Caco-2 (cell line): Measurements from ENCODE around the gene NEDD4. TPM values are rescaled to one million over a fixed set of nuclear protein-coding genes. Genes with fewer than 3 reads are reported as not detected.

Experiments
- BruUV-seq: library from RNA; stranded (reverse); fragments of 400-500 nt; replicated peaks from 2 replicates; lab custom pipeline; 2021; lab: Mats Ljungman, UMichigan
- CTCF ChIA-PET: fragments of 300-600 bp; sonication (Branson Sonifier 250); formaldehyde crosslinking; loops from one replicate; lab custom pipeline; 2022; ENCODE audit warnings: antibody characterized with exemption; lab: Charles Lee
- POLR2A ChIA-PET: fragments of 300-600 bp; sonication (Branson Sonifier 250); formaldehyde crosslinking; loops from one replicate; lab custom pipeline; 2022; ENCODE audit warnings: antibody characterized with exemption; lab: Charles Lee
- DNase-seq, 2 experiments: peaks; one replicate each; pipeline versions ENCODE4 v3.0.0 to v3.0.0-alpha.2; 2020 to 2022
- H3K27me3 ChIP-seq: replicated peaks from 2 replicates; pipeline ENCODE4 v1.6.0; 2011; ENCODE audit warnings: low read length; ENCODE audit not compliant: control insufficient read depth, insufficient read depth
- H3K36me3 ChIP-seq: 2 replicates; pipeline ENCODE4 v1.5.1; 2011; ENCODE audit warnings: low read length; ENCODE audit not compliant: control insufficient read depth, insufficient read depth
- H3K4me1 ChIP-seq: fragments of 250-450 bp; sonication (Bioruptor Pico); 2 replicates; pipeline ENCODE4 v1.5.1; 2020; ENCODE audit warnings: mild to moderate bottlenecking
- H3K4me3 ChIP-seq: 2 replicates; pipeline ENCODE4 v1.5.1; 2011; ENCODE audit warnings: low read depth, mild to moderate bottlenecking, control low read depth, low read length
- H3K9me3 ChIP-seq: fragments of 250-450 bp; sonication (Bioruptor Pico); 2 replicates; pipeline ENCODE4 v1.5.1; 2020; ENCODE audit warnings: mild to moderate bottlenecking, moderate library complexity
- H3K27ac Mint-ChIP-seq: one replicate; pipeline ENCODE4 v1.8.0; 2022; ENCODE audit warnings: mixed read lengths; ENCODE audit not compliant: unreplicated experiment
- H3K27me3 Mint-ChIP-seq: one replicate; pipeline ENCODE4 v1.8.0; 2022; ENCODE audit warnings: mixed read lengths; ENCODE audit not compliant: insufficient read depth, unreplicated experiment
- H3K36me3 Mint-ChIP-seq: one replicate; pipeline ENCODE4 v1.8.0; 2022; ENCODE audit warnings: mild to moderate bottlenecking, mixed read lengths; ENCODE audit not compliant: insufficient read depth, unreplicated experiment
- H3K4me1 Mint-ChIP-seq: one replicate; pipeline ENCODE4 v1.8.0; 2022; ENCODE audit warnings: low read depth, mixed read lengths; ENCODE audit not compliant: unreplicated experiment
- H3K4me3 Mint-ChIP-seq: one replicate; pipeline ENCODE4 v1.8.0; 2022; ENCODE audit warnings: mild to moderate bottlenecking, moderate library complexity, mixed read lengths; ENCODE audit not compliant: unreplicated experiment
- H3K9me3 Mint-ChIP-seq: one replicate; pipeline ENCODE4 v1.8.0; 2022; ENCODE audit warnings: mixed read lengths; ENCODE audit not compliant: unreplicated experiment
- CTCF ChIP-seq, 2 experiments: fragments of 200-600 bp in 1 of 2; IDR thresholded peaks; 1 replicate in 1 of 2; 2 replicates in 1 of 2; pipeline versions ENCODE4 v1.5.1 to v1.8.0; 2011 to 2022; ENCODE audit warnings: antibody characterized with exemption in 1 of 2, control low read depth in 1 of 2, inconsistent platforms in 1 of 2, low read depth in 1 of 2, low read length in 1 of 2, mild to moderate bottlenecking in 1 of 2, moderate library complexity in 1 of 2; ENCODE audit not compliant: insufficient read depth in 1 of 2, severe bottlenecking in 1 of 2, unreplicated experiment in 1 of 2
- intact Hi-C: fragments of 100-400 bp; cut with micrococcal nuclease; formaldehyde crosslinking; loops from one replicate; pipeline ENCODE4 v1.10.0; 2022; ENCODE audit not compliant: unreplicated experiment
- total RNA-seq: library from RNA; stranded (reverse); gene quantifications from 2 replicates; pipeline ENCODE4 v1.2.3, GENCODE V29; 2022

NEDD4 gene
- total RNA-seq, 1 experiment from 2014 or later, result 33.9 TPM

- POLR2A ChIA-PET, result interaction anchor here (1.1 kb wide), 2 partner anchors 10 to 49 kb away, joined by 5 to 8 read pairs; partner anchors contain the start of gene NEDD4
These were observed 48.6 kb upstream of the NEDD4 start for GRCh38 chr15:56042031-56042430.

GRCh38 chr15:56040081-56041035, 46.9 kb upstream of the NEDD4 start:
- TF ChIP-seq CTCF (IDR thresholded peaks at IDR 0.05; ENCODE audit: insufficient read depth in 1 of 2, low read depth in 1 of 2, low read length in 1 of 2, severe bottlenecking in 1 of 2, unreplicated experiment in 1 of 2), result no peak
- peak; percentile 85 to 88 for DNase-seq
- H3K27ac Mint-ChIP-seq, result peak overlapping the region; percentile 91
- no peaks in the 10 kb centered on the region for H3K27me3 Mint-ChIP-seq
- H3K9me3 Mint-ChIP-seq, result peaks cover 18% of the 10 kb centered on the region
- peak overlapping the region; percentile 33 for H3K4me3 Mint-ChIP-seq
- Histone ChIP-seq H3K4me1 (peaks cover 90% of the 10 kb centered on the region), H3K36me3 (no peaks in the 10 kb centered on the region), H3K4me3 (no peak overlapping the region), H3K27me3 (no peaks in the 10 kb centered on the region), H3K9me3 (0 out of 2 replicates have a peak, but pooled peaks cover 3% of the 10 kb centered on the region)
- H3K4me1 Mint-ChIP-seq, result peaks cover 63% of the 10 kb centered on the region
- ChIA-PET POLR2A (interaction anchor here (1.0 kb wide), 1 partner anchor 46 kb away, joined by 3 read pairs; the partner anchor contains the start of gene NEDD4), CTCF (interaction anchor here (1.2 kb wide), 1 partner anchor 13 kb away, joined by 4 read pairs; no protein-coding TSS in a partner anchor)
- intact Hi-C loops, result loop anchor here (2.0 to 5.0 kb wide), 2 partner anchors 207 to 304 kb away; no protein-coding TSS in a partner anchor
- TSS peak; percentile 41 for BruUV-seq
- H3K36me3 Mint-ChIP-seq, result peaks cover 16% of the 10 kb centered on the region

More at GRCh38 chr15:56042031-56042430, 48.6 kb upstream of the NEDD4 start:
- BruUV-seq, result no TSS peak
- DNase-seq, result peak; percentile 71 to 75
- H3K4me1 Mint-ChIP-seq, result peaks cover 54% of the 10 kb centered on the region
- Histone ChIP-seq H3K4me3 (no peak overlapping the region), H3K36me3 (no peaks in the 10 kb centered on the region), H3K27me3 (no peaks in the 10 kb centered on the region), H3K4me1 (peaks cover 79% of the 10 kb centered on the region), H3K9me3 (0 out of 2 replicates have a peak, but pooled peaks cover 3% of the 10 kb centered on the region)
- H3K9me3 Mint-ChIP-seq, result peaks cover 22% of the 10 kb centered on the region
- no peak for TF ChIP-seq CTCF (IDR thresholded peaks at IDR 0.05; ENCODE audit: insufficient read depth in 1 of 2, low read depth in 1 of 2, low read length in 1 of 2, severe bottlenecking in 1 of 2, unreplicated experiment in 1 of 2)
- CTCF ChIA-PET, result interaction anchor here (0.9 to 1.6 kb wide), 4 partner anchors 48 to 202 kb away, joined by 3 to 9 read pairs (median 5); partner anchors contain the start of gene NEDD4
- H3K27me3 Mint-ChIP-seq, result no peaks in the 10 kb centered on the region
- H3K4me3 Mint-ChIP-seq, result peak overlapping the region; percentile 47
- H3K36me3 Mint-ChIP-seq, result peaks cover 16% of the 10 kb centered on the region
- H3K27ac Mint-ChIP-seq, result peak overlapping the region; percentile 88
- intact Hi-C loops, result loop anchor here (1.0 to 5.0 kb wide), 4 partner anchors 10 to 205 kb away; partner anchors contain the start of gene NEDD4

- CTCF ChIA-PET, result no interaction called here
These were observed 45.3 kb upstream of the NEDD4 start for GRCh38 chr15:56038707-56039106.

More at GRCh38 chr15:56038707-56039106, 45.3 kb upstream of the NEDD4 start:
- peaks cover 12% of the 10 kb centered on the region for H3K36me3 Mint-ChIP-seq
- peak overlapping the region; percentile 80 for H3K27ac Mint-ChIP-seq
- H3K27me3 Mint-ChIP-seq, result no peaks in the 10 kb centered on the region
- H3K9me3 Mint-ChIP-seq, result peaks cover 10% of the 10 kb centered on the region
- DNase-seq, result no peak
- H3K4me1 Mint-ChIP-seq, result peaks cover 58% of the 10 kb centered on the region
- Histone ChIP-seq H3K27me3 (no peaks in the 10 kb centered on the region), H3K36me3 (no peaks in the 10 kb centered on the region), H3K4me1 (peaks cover 74% of the 10 kb centered on the region), H3K9me3 (no peaks in the 10 kb centered on the region), H3K4me3 (no peak overlapping the region)
- intact Hi-C loops, result no loop called here
- H3K4me3 Mint-ChIP-seq, result no peak overlapping the region
- no peak for TF ChIP-seq CTCF (IDR thresholded peaks at IDR 0.05; ENCODE audit: insufficient read depth in 1 of 2, low read depth in 1 of 2, low read length in 1 of 2, severe bottlenecking in 1 of 2, unreplicated experiment in 1 of 2)
- BruUV-seq, result no TSS peak
- POLR2A ChIA-PET, result no interaction called here
